Nephron (organoid): ENCODE measurements around the gene PTPRM.

Experiments used
- H3K27ac Mint-ChIP-seq, 3 experiments: 2 replicates each; pipeline ENCODE4 v1.8.0; 2020; ENCODE audit warnings: mixed read lengths in 3 of 3, mild to moderate bottlenecking in 2 of 3, moderate library complexity in 1 of 3
- H3K27me3 Mint-ChIP-seq: 2 replicates; pipeline ENCODE4 v1.8.0; 2021; ENCODE audit warnings: low read depth, mild to moderate bottlenecking, moderate library complexity, mixed read lengths
- H3K36me3 Mint-ChIP-seq: 2 replicates; pipeline ENCODE4 v1.8.0; 2020; ENCODE audit warnings: low read depth, mixed read lengths
- H3K4me1 Mint-ChIP-seq: 2 replicates; pipeline ENCODE4 v1.8.0; 2020; ENCODE audit warnings: mixed read lengths
- H3K4me3 Mint-ChIP-seq, 3 experiments: 2 replicates each; pipeline ENCODE4 v1.8.0; 2020; ENCODE audit warnings: mild to moderate bottlenecking in 3 of 3, mixed read lengths in 3 of 3, moderate library complexity in 2 of 3
- H3K9me3 Mint-ChIP-seq: 2 replicates; pipeline ENCODE4 v1.8.0; 2020; ENCODE audit warnings: mixed read lengths
- CTCF ChIP-seq, 3 experiments: fragments of 200-600 bp; sonication (generic); IDR thresholded peaks; one replicate each; pipeline ENCODE4 v1.5.0; 2021; ENCODE audit warnings: antibody characterized with exemption in 3 of 3; ENCODE audit not compliant: unreplicated experiment in 3 of 3

The PTPRM gene

GRCh38 chr18:7633171-7633570, 66.1 kb downstream of the PTPRM start:
- H3K27me3 Mint-ChIP-seq: no peaks in the 10 kb centered on the region
- TF ChIP-seq CTCF (IDR thresholded peaks at IDR 0.05; ENCODE audit: unreplicated experiment in 3 of 3): no peak
- no peaks in the 10 kb centered on the region for H3K4me1 Mint-ChIP-seq
- H3K4me3 Mint-ChIP-seq: no peak overlapping the region
- H3K9me3 Mint-ChIP-seq: no peaks in the 10 kb centered on the region
- H3K36me3 Mint-ChIP-seq: no peaks in the 10 kb centered on the region
- no peak overlapping the region for H3K27ac Mint-ChIP-seq

GRCh38 chr18:7635948-7636347, 68.8 kb downstream of the PTPRM start:
- H3K4me3 Mint-ChIP-seq: no peak overlapping the region
- no peak for TF ChIP-seq CTCF (IDR thresholded peaks at IDR 0.05; ENCODE audit: unreplicated experiment in 3 of 3)
- H3K27me3 Mint-ChIP-seq: no peaks in the 10 kb centered on the region
- H3K27ac Mint-ChIP-seq: no peak overlapping the region
- H3K9me3 Mint-ChIP-seq: no peaks in the 10 kb centered on the region
- no peaks in the 10 kb centered on the region for H3K36me3 Mint-ChIP-seq
- H3K4me1 Mint-ChIP-seq: no peaks in the 10 kb centered on the region

DNA sequence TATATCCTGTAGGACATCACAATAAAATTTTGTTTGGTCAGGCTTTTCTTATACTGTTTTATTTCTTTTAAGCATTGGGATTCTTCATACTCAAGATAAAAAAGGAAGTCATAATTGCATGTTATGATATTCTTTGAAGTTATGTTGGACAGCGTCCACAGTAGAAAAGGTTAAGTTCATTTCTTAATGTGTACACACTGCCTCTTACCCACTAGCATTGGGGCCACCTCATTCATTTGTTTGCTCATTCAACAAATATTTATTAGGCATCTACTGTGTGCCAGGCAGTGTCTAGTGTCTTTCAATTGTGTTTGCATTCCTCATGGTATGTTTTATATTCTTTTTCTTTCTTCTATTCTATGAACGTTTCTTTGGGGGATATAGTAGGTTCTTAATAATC, 70.2 kb downstream of the PTPRM start:
- no peak overlapping the region for H3K27ac Mint-ChIP-seq
- TF ChIP-seq CTCF (IDR thresholded peaks at IDR 0.05; ENCODE audit: unreplicated experiment in 3 of 3): no peak
- H3K4me1 Mint-ChIP-seq: peaks cover 6% of the 10 kb centered on the region
- H3K9me3 Mint-ChIP-seq: no peaks in the 10 kb centered on the region
- no peaks in the 10 kb centered on the region for H3K27me3 Mint-ChIP-seq
- no peaks in the 10 kb centered on the region for H3K36me3 Mint-ChIP-seq
- no peak overlapping the region for H3K4me3 Mint-ChIP-seq

DNA sequence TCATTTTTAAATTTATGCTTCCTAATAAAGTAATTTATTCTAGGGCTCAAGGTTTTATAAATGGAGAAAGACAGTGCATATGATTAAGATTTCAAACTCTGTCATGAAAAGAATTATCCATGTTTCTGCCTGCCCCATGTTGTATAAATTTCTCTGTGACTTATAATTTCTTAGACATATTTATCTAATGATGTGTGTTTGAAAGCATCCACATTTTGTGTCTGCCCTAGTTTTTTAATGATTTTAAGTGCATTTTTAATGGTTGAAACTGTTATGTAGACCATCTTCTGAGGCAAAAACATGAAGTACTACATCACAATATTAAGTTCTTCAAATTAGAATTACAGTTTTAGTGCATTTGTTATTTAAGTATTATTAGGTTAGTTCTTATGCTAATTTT, 71.2 kb downstream of the PTPRM start:
- Mint-ChIP-seq H3K4me1 (peaks cover 8% of the 10 kb centered on the region), H3K4me3 (no peak overlapping the region), H3K9me3 (no peaks in the 10 kb centered on the region), H3K27ac (no peak overlapping the region), H3K36me3 (no peaks in the 10 kb centered on the region), H3K27me3 (no peaks in the 10 kb centered on the region)
- no peak for TF ChIP-seq CTCF (IDR thresholded peaks at IDR 0.05; ENCODE audit: unreplicated experiment in 3 of 3)

GRCh38 chr18:7641813-7642212, 74.7 kb downstream of the PTPRM start:
- no peak overlapping the region for H3K4me3 Mint-ChIP-seq
- H3K27me3 Mint-ChIP-seq: no peaks in the 10 kb centered on the region
- H3K27ac Mint-ChIP-seq: no peak overlapping the region

More at GRCh38 chr18:7641813-7642212, 74.7 kb downstream of the PTPRM start:
- no peaks in the 10 kb centered on the region for H3K9me3 Mint-ChIP-seq
- TF ChIP-seq CTCF (IDR thresholded peaks at IDR 0.05; ENCODE audit: unreplicated experiment in 3 of 3): no peak
- H3K4me1 Mint-ChIP-seq: peaks cover 8% of the 10 kb centered on the region
- no peaks in the 10 kb centered on the region for H3K36me3 Mint-ChIP-seq
